Adipocyte (in vitro differentiated cells): Measurements from ENCODE around the gene TECPR2.

Source experiments
- DNase-seq: peaks from one replicate; pipeline ENCODE4 v3.0.0-alpha.2; 2015; ENCODE audit warnings: low read depth
- H3K27me3 ChIP-seq: replicated peaks from 2 replicates; pipeline ENCODE4 v1.7.0; 2013; ENCODE audit warnings: mild to moderate bottlenecking, low read length, moderate library complexity; ENCODE audit not compliant: control insufficient read depth, insufficient read depth
- H3K36me3 ChIP-seq: 2 replicates; pipeline ENCODE4 v1.7.0; 2013; ENCODE audit warnings: low read length, mild to moderate bottlenecking, moderate library complexity; ENCODE audit not compliant: control insufficient read depth, insufficient read depth, severe bottlenecking
- H3K4me1 ChIP-seq: 2 replicates; pipeline ENCODE4 v1.7.0; 2013; ENCODE audit warnings: mild to moderate bottlenecking, low read length, moderate library complexity; ENCODE audit not compliant: control insufficient read depth, insufficient read depth
- H3K4me3 ChIP-seq: 2 replicates; pipeline ENCODE4 v1.7.0; 2013; ENCODE audit warnings: mild to moderate bottlenecking, low read length, moderate library complexity
- H3K9ac ChIP-seq: 2 replicates; pipeline ENCODE4 v1.7.0; 2013; ENCODE audit warnings: mild to moderate bottlenecking, low read length, moderate library complexity
- H3K9me3 ChIP-seq: 2 replicates; pipeline ENCODE4 v1.7.0; 2013; ENCODE audit warnings: mild to moderate bottlenecking, low read length, moderate library complexity; ENCODE audit not compliant: control insufficient read depth

Gene TECPR2

DNA sequence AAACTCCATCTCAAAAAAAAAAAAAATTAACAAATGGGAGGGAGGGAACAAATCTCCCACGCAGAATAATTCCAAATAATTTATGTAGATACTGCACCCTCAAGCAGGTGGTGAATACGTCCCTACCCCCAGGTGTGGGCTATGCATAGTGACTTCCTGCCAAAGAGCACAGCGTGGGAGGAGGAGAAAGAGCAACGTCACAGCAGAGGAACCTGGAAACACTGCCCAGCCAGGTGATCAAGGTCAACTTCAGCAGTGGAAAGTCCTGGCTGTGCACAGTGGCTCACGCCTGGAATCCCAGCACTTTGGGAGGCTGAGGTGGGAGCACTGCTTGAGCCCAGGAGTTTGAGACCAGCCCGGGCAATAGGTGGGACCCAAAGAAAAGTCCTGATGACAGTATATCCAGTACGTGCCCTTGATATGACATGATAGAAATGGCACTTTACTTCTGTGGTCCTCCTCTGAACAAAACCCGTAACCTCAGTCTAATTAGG is 9.6 kb upstream of the TECPR2 start:
- no peak overlapping the region for H3K9ac ChIP-seq
- H3K9me3 ChIP-seq: no peaks in the 10 kb centered on the region
- DNase-seq: no peak
- H3K4me1 ChIP-seq: no peaks in the 10 kb centered on the region
- no peaks in the 10 kb centered on the region for H3K27me3 ChIP-seq
- peaks cover 80% of the 10 kb centered on the region for H3K36me3 ChIP-seq
- no peak overlapping the region for H3K4me3 ChIP-seq

DNA sequence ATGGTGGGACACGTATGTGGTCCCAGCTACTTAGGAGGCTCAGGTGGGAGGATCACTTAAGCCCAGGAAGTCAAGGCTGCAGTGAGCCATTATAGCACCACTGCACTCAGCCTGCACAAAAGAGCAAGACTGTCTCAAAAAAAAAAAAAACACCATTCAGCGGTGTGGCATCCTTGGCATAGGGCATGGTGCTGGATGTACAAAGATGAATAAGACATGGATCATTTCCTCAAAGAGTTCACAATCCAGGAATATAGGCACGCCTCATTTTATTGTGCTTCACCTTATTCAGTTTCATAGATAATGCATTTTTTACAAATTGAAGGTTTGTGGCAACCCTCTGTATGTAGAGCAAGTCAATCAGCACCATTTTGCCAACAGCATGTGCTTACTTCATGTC is 6.5 kb upstream of the TECPR2 start:
- no peaks in the 10 kb centered on the region for H3K4me1 ChIP-seq
- no peaks in the 10 kb centered on the region for H3K27me3 ChIP-seq
- no peak overlapping the region for H3K9ac ChIP-seq
- H3K4me3 ChIP-seq: no peak overlapping the region
- H3K36me3 ChIP-seq: peaks cover 67% of the 10 kb centered on the region
- no peaks in the 10 kb centered on the region for H3K9me3 ChIP-seq
- DNase-seq: no peak

DNA sequence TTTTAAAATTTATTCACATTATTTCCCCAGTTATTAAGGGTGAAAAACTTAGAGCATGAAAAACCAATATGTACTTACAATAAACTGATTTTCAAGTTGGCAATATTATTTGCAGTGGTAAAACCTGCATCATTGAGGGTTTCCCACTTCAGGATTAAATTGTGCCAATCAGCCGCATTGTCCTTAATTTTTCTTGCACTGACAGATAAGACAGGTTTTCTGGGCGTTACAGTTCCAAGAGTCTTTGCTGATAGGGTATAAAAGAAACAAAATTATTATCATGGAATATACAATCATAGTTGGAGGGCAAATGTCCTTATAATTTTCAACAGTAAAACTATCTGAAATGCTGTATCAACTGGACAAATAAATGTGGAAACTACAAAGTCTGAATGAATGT is 3.4 kb upstream of the TECPR2 start:
- Histone ChIP-seq H3K9me3 (no peaks in the 10 kb centered on the region), H3K9ac (no peak overlapping the region), H3K36me3 (peaks cover 46% of the 10 kb centered on the region), H3K4me1 (peaks cover 16% of the 10 kb centered on the region), H3K27me3 (no peaks in the 10 kb centered on the region), H3K4me3 (no peak overlapping the region)
- DNase-seq: no peak

DNA sequence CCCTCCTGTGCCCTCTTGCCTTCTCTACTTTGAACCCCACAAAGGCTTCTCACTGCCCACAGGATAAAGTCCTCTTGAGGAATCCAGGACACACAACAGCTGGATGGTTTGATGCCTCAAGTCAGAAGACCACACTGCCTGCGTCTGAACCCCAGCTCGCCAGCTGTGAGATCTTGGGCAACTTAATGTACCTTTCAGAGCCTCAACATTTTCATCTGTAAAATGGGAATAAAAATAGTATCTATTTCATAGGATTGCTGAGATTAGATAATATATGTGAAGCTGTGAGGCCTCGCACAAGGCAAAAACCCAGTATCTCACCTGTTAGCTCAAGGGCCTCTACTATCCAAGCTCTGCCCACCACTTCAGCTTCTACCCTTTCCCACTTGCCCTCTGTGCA is 2.4 kb upstream of the TECPR2 start:
- Histone ChIP-seq H3K9ac (no peak overlapping the region), H3K4me3 (no peak overlapping the region), H3K9me3 (no peaks in the 10 kb centered on the region), H3K36me3 (peaks cover 36% of the 10 kb centered on the region), H3K27me3 (no peaks in the 10 kb centered on the region), H3K4me1 (peaks cover 16% of the 10 kb centered on the region)
- no peak for DNase-seq

DNA sequence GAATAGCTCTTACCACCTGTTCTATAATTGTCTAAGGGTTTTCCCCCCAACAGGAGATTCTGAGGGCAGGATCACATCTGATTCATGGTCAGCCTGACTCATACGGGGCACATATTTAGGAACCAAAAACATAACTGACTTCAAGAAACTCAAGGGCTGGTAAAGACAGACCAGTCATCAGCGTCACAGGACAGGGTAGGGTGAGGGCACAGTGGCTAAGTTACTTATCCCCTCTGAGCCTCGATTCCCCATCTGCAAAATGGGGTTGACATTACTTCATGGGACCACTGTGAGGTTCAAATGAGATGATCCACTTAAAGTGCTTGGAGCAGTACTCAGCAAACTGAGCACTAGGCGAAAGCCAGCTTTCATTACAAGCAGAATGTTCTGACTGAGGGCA is 657 bp upstream of the TECPR2 start:
- peaks cover 16% of the 10 kb centered on the region for H3K4me1 ChIP-seq
- H3K9ac ChIP-seq: peak overlapping the region; percentile 99
- H3K9me3 ChIP-seq: no peaks in the 10 kb centered on the region
- H3K27me3 ChIP-seq: no peaks in the 10 kb centered on the region
- H3K4me3 ChIP-seq: peak overlapping the region; percentile 98
- DNase-seq: peak; percentile 47
- peaks cover 21% of the 10 kb centered on the region for H3K36me3 ChIP-seq

DNA sequence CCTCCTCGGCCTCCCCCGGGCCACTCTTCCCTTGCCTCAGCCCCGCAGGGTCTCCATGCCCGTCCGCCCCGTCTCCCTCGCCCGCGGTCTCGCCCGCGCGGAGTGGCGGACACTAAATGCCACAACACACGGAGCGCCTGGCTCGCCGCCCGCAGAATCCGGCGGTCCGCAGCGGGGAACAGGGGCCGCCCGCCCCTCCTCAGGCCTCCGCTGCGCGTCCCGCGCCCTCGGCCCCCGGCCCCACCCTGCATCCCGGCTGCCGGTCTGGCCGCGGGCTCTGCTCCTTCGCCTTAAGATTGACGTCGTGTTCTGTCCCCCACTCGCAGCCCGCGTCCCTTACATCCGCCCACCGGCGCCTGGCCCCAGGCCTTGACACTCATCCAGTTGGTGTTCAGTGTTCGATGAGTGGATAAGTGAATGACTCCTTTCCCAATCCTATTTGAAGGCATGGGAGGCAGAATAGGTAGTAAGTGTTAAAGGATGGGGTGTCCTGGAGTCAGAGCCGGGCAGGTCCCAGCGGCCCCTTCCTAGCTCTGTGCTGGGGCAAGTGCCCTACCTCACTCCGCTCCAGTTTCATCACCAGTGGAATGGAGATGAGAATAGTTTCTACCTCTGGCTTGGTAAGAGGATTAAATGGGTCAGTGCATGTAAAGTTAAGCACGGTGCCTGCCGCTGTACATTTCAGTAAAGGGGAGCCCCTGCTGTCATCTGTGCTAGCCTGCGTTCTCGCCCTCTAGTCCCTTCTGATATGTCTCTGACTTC is 622 bp downstream of the TECPR2 start:
- DNase-seq: peak; percentile 80
- H3K4me1 ChIP-seq: peaks cover 16% of the 10 kb centered on the region
- H3K4me3 ChIP-seq: peak overlapping the region; percentile 98
- peak overlapping the region; percentile 99 for H3K9ac ChIP-seq
- H3K27me3 ChIP-seq: no peaks in the 10 kb centered on the region
- H3K9me3 ChIP-seq: no peaks in the 10 kb centered on the region
- peaks cover 9% of the 10 kb centered on the region for H3K36me3 ChIP-seq

DNA sequence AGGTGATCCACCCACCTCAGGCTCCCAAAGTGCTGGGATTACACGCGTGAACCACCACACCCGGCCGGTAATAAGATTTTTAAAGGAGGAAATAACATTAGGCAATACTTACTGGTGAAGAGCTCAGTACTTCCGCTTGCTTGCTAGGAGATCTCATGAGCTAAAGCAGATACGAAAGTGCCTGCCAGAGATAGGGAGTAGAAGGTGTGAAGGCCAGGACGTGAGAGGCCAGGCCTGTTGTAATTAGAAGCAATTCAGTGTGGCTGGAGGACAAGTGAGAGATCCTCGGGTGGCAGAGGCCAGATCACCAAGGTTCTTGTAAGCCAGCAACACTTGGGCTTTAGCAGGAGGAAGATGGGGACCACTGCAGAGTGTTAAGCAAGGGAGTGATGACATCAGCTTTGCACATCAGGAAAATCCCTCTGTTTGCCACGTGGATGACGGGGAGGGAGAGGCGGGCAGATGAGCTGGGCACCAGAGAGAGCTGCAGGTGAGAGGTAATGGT is 7.6 kb downstream of the TECPR2 start:
- DNase-seq: no peak

DNA sequence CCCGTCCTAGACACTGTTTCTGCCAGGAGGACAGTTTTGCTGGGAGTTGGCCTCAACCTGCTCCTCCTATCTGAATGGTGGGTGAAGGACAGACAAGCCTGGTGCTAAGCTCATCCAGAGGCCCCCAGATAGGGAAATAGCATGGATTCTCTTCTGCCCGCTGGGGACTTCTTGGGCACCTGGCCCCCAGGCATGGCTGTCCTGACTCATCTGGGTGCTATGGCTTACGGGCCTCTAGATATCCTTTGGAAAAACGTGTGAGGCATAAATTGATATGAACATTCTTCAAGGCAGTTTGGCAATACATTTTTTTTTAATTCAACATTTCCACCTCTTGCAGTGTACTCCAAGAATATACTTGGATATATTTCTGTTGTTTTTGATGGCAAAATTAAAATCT is 8.6 kb downstream of the TECPR2 start:
- Histone ChIP-seq H3K36me3 (no peaks in the 10 kb centered on the region), H3K4me1 (no peaks in the 10 kb centered on the region), H3K9ac (no peak overlapping the region), H3K4me3 (no peak overlapping the region), H3K27me3 (no peaks in the 10 kb centered on the region), H3K9me3 (no peaks in the 10 kb centered on the region)
- no peak for DNase-seq

More for the DNA sequence above, 7.6 kb downstream of the TECPR2 start:
- no peak overlapping the region for H3K4me3 ChIP-seq
- H3K27me3 ChIP-seq: no peaks in the 10 kb centered on the region
- H3K9me3 ChIP-seq: no peaks in the 10 kb centered on the region
- H3K4me1 ChIP-seq: no peaks in the 10 kb centered on the region
- H3K36me3 ChIP-seq: no peaks in the 10 kb centered on the region
- H3K9ac ChIP-seq: no peak overlapping the region

DNA sequence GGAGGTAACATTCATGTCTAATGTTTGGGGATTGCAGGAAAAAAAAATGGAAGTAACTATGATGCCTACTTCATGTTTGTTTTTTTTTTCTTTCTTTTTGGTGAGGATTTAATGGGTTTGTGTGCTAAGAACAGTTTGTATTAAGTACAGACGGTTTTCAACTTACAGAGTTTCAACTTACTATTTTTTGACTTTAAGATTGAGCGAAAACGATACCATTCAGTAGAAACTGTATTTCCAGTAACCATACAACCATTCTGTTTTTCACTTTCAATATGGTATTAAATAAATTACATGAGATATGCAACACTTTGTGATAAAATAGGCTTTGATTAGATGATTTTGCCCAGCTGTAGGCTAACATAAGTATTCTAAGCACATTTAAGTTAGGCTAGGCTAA is 10.4 kb downstream of the TECPR2 start:
- H3K4me3 ChIP-seq: no peak overlapping the region
- no peaks in the 10 kb centered on the region for H3K4me1 ChIP-seq
- H3K36me3 ChIP-seq: peaks cover 10% of the 10 kb centered on the region
- no peak overlapping the region for H3K9ac ChIP-seq
- H3K27me3 ChIP-seq: no peaks in the 10 kb centered on the region
- no peak for DNase-seq
- no peaks in the 10 kb centered on the region for H3K9me3 ChIP-seq

DNA sequence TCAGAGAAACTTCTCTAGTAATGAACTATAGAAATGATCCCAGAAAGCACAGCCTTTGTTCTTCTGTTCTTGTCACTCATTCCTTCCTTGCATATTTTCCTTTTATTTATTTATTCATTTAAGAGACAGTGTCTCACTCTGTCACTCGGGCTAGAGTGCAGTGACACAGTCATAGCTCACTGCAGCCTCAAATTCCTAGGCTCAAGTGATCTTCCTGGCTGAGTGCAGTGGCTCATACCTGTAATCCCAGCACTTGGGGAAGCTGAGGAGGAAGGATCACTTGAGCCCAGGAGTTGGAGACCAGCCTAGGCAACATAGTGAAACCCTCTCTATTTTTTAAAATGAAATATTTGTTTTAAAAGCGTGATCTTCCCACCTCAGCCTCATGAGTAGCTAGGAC is 11.5 kb downstream of the TECPR2 start:
- no peaks in the 10 kb centered on the region for H3K27me3 ChIP-seq
- H3K4me1 ChIP-seq: no peaks in the 10 kb centered on the region
- H3K36me3 ChIP-seq: peaks cover 16% of the 10 kb centered on the region
- H3K9me3 ChIP-seq: no peaks in the 10 kb centered on the region
- H3K9ac ChIP-seq: no peak overlapping the region
- no peak overlapping the region for H3K4me3 ChIP-seq
- no peak for DNase-seq

DNA sequence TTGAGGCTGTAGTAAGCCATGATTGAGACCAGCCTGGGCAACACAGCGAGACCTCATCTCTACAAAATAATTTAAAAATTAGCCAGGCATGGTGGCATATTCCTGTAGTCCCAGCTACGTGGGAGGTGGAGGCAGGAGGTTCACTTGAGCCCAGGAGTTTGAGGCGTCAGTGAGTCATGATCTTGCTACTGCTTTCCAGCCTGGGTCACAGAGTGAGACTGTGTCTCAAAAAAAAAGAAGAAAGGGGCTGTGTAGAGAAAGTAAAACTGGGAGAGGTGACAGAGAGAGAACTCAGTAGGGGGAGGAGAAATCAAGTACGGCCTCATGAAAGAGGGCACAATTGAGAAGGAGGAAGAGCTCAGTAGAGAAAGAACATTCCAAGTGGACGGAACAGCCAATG is 12.4 kb downstream of the TECPR2 start:
- DNase-seq: no peak
- no peaks in the 10 kb centered on the region for H3K9me3 ChIP-seq
- H3K4me3 ChIP-seq: no peak overlapping the region

DNA sequence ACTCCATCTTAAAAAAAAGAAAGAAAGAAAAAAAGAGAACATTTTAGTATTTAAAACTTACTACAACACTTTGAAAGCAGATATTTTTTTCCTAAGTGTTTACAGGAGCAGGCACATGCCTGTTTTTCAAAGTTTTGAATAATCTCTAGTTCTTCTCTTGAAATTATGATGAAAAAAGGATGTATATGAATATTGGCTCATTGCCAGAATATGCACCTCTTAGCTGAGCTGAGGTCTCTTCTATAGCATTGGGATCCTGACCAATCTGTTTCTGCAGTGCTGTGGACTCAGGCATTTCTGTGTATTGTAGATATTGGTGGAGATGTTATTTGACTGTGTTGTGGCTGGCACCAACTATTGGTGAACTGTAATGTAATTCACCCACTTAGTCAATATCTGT is 15.0 kb downstream of the TECPR2 start:
- Histone ChIP-seq H3K36me3 (peaks cover 24% of the 10 kb centered on the region), H3K9ac (no peak overlapping the region), H3K9me3 (no peaks in the 10 kb centered on the region), H3K4me1 (no peaks in the 10 kb centered on the region), H3K4me3 (no peak overlapping the region), H3K27me3 (no peaks in the 10 kb centered on the region)
- DNase-seq: no peak

More for the DNA sequence above, 12.4 kb downstream of the TECPR2 start:
- no peaks in the 10 kb centered on the region for H3K27me3 ChIP-seq
- H3K36me3 ChIP-seq: peaks cover 21% of the 10 kb centered on the region
- no peak overlapping the region for H3K9ac ChIP-seq
- H3K4me1 ChIP-seq: no peaks in the 10 kb centered on the region
